ENCODE results near the gene CBY1.
A peak's percentile ranks its signal among the peaks of the same experiment; 100 is the strongest.

The CBY1 gene

GRCh38 chr22:38649841-38650522 lies 6.5 kb upstream of the CBY1 start:
- no peak for DNase-seq (ENCODE audit: low read depth, low spot score)
- no CpG with 5 or more reads among the region's 5 CpGs for WGBS (ENCODE audit: insufficient coverage, insufficient read length)
- Histone ChIP-seq H3K36me3 (ENCODE audit: control insufficient read depth, insufficient read depth, low read length) (no peaks in the 10 kb centered on the region), H3K4me1 (ENCODE audit: control insufficient read depth, insufficient read depth, low read length) (no peaks in the 10 kb centered on the region), H3K27me3 (ENCODE audit: control insufficient read depth, insufficient read depth, low read length) (no peaks in the 10 kb centered on the region), H3K9me3 (ENCODE audit: control insufficient read depth, insufficient read depth, low read length) (no peaks in the 10 kb centered on the region), H3K4me3 (ENCODE audit: low read length) (no peak overlapping the region), H3K27ac (ENCODE audit: low read length) (no peak overlapping the region)

- H3K4me1 ChIP-seq (ENCODE audit: control insufficient read depth, insufficient read depth, low read length): no peaks in the 10 kb centered on the region
- H3K4me3 ChIP-seq (ENCODE audit: low read length): no peak overlapping the region
- H3K36me3 ChIP-seq (ENCODE audit: control insufficient read depth, insufficient read depth, low read length): no peaks in the 10 kb centered on the region
- H3K27me3 ChIP-seq (ENCODE audit: control insufficient read depth, insufficient read depth, low read length): no peaks in the 10 kb centered on the region
- no peak overlapping the region for H3K27ac ChIP-seq (ENCODE audit: low read length)
- DNase-seq (ENCODE audit: low read depth, low spot score): no peak
- no peaks in the 10 kb centered on the region for H3K9me3 ChIP-seq (ENCODE audit: control insufficient read depth, insufficient read depth, low read length)
Measured at GRCh38 chr22:38652859-38653258, 3.6 kb upstream of the CBY1 start.

GRCh38 chr22:38653741-38654140 lies 2.7 kb upstream of the CBY1 start:
- H3K36me3 ChIP-seq (ENCODE audit: control insufficient read depth, insufficient read depth, low read length): no peaks in the 10 kb centered on the region
- no peaks in the 10 kb centered on the region for H3K27me3 ChIP-seq (ENCODE audit: control insufficient read depth, insufficient read depth, low read length)
- no CpG with 5 or more reads among the region's 8 CpGs for WGBS (ENCODE audit: insufficient coverage, insufficient read length)
- no peaks in the 10 kb centered on the region for H3K4me1 ChIP-seq (ENCODE audit: control insufficient read depth, insufficient read depth, low read length)
- no peak overlapping the region for H3K4me3 ChIP-seq (ENCODE audit: low read length)
- H3K27ac ChIP-seq (ENCODE audit: low read length): no peak overlapping the region
- H3K9me3 ChIP-seq (ENCODE audit: control insufficient read depth, insufficient read depth, low read length): no peaks in the 10 kb centered on the region
- no peak for DNase-seq (ENCODE audit: low read depth, low spot score)

- no peak for DNase-seq (ENCODE audit: low read depth, low spot score)
- Histone ChIP-seq H3K4me1 (ENCODE audit: control insufficient read depth, insufficient read depth, low read length) (no peaks in the 10 kb centered on the region), H3K4me3 (ENCODE audit: low read length) (peak overlapping the region; percentile 68), H3K9me3 (ENCODE audit: control insufficient read depth, insufficient read depth, low read length) (no peaks in the 10 kb centered on the region), H3K27ac (ENCODE audit: low read length) (no peak overlapping the region), H3K27me3 (ENCODE audit: control insufficient read depth, insufficient read depth, low read length) (no peaks in the 10 kb centered on the region), H3K36me3 (ENCODE audit: control insufficient read depth, insufficient read depth, low read length) (no peaks in the 10 kb centered on the region)
- no CpG with 5 or more reads among the region's 22 CpGs for WGBS (ENCODE audit: insufficient coverage, insufficient read length)
Measured at GRCh38 chr22:38655519-38656255, 751 bp upstream of the CBY1 start.

GRCh38 chr22:38657045-38657909 lies 839 bp downstream of the CBY1 start:
- H3K27ac ChIP-seq (ENCODE audit: low read length): no peak overlapping the region
- no peaks in the 10 kb centered on the region for H3K27me3 ChIP-seq (ENCODE audit: control insufficient read depth, insufficient read depth, low read length)
- DNase-seq (ENCODE audit: low read depth, low spot score): no peak
- WGBS (ENCODE audit: insufficient coverage, insufficient read length): no CpG with 5 or more reads among the region's 16 CpGs
- H3K36me3 ChIP-seq (ENCODE audit: control insufficient read depth, insufficient read depth, low read length): no peaks in the 10 kb centered on the region
- H3K9me3 ChIP-seq (ENCODE audit: control insufficient read depth, insufficient read depth, low read length): no peaks in the 10 kb centered on the region
- peak overlapping the region; percentile 68 for H3K4me3 ChIP-seq (ENCODE audit: low read length)
- H3K4me1 ChIP-seq (ENCODE audit: control insufficient read depth, insufficient read depth, low read length): no peaks in the 10 kb centered on the region

GRCh38 chr22:38674888-38675287 lies 18.4 kb downstream of the CBY1 start:
- Histone ChIP-seq H3K4me3 (ENCODE audit: low read length) (no peak overlapping the region), H3K9me3 (ENCODE audit: control insufficient read depth, insufficient read depth, low read length) (no peaks in the 10 kb centered on the region), H3K36me3 (ENCODE audit: control insufficient read depth, insufficient read depth, low read length) (peaks cover 3% of the 10 kb centered on the region; the same call in 1 of the 2 replicates), H3K4me1 (ENCODE audit: control insufficient read depth, insufficient read depth, low read length) (no peaks in the 10 kb centered on the region), H3K27ac (ENCODE audit: low read length) (no peak overlapping the region), H3K27me3 (ENCODE audit: control insufficient read depth, insufficient read depth, low read length) (no peaks in the 10 kb centered on the region)
- no CpG with 5 or more reads among the region's 5 CpGs for WGBS (ENCODE audit: insufficient coverage, insufficient read length)
- DNase-seq (ENCODE audit: low read depth, low spot score): no peak

GRCh38 chr22:38675833-38676232 lies 19.4 kb downstream of the CBY1 start:
- WGBS (ENCODE audit: insufficient coverage, insufficient read length): no CpG with 5 or more reads among the region's 3 CpGs
- no peak overlapping the region for H3K4me3 ChIP-seq (ENCODE audit: low read length)
- DNase-seq (ENCODE audit: low read depth, low spot score): no peak
- peaks cover 2% of the 10 kb centered on the region; the same call in 1 of the 2 replicates for H3K36me3 ChIP-seq (ENCODE audit: control insufficient read depth, insufficient read depth, low read length)
- H3K27me3 ChIP-seq (ENCODE audit: control insufficient read depth, insufficient read depth, low read length): no peaks in the 10 kb centered on the region
- no peaks in the 10 kb centered on the region for H3K4me1 ChIP-seq (ENCODE audit: control insufficient read depth, insufficient read depth, low read length)
- H3K27ac ChIP-seq (ENCODE audit: low read length): no peak overlapping the region
- H3K9me3 ChIP-seq (ENCODE audit: control insufficient read depth, insufficient read depth, low read length): no peaks in the 10 kb centered on the region

- DNase-seq (ENCODE audit: low read depth, low spot score): peak; percentile 80
- no peaks in the 10 kb centered on the region for H3K27me3 ChIP-seq (ENCODE audit: control insufficient read depth, insufficient read depth, low read length)
- WGBS (ENCODE audit: insufficient coverage, insufficient read length): no CpG with 5 or more reads among the region's 60 CpGs
- no peak within 1 kb of the TSS for H3K27ac ChIP-seq (ENCODE audit: low read length)
- peaks cover 13% of the 10 kb centered on the region; the same call in 1 of the 2 replicates for H3K36me3 ChIP-seq (ENCODE audit: control insufficient read depth, insufficient read depth, low read length)
- H3K4me3 ChIP-seq (ENCODE audit: low read length): peak within 1 kb of the TSS; percentile 100
- no peaks in the 10 kb centered on the region for H3K4me1 ChIP-seq (ENCODE audit: control insufficient read depth, insufficient read depth, low read length)
- no peaks in the 10 kb centered on the region for H3K9me3 ChIP-seq (ENCODE audit: control insufficient read depth, insufficient read depth, low read length)
Measured at GRCh38 chr22:38681582-38682335, 25.3 kb downstream of the CBY1 start, which contains the start of gene TOMM22. TSS of gene TOMM22 (plus strand) at chr22:38681957. CDS start at chr22:38681979, 22 bp downstream.

GRCh38 chr22:38684895-38685294 lies 28.5 kb downstream of the CBY1 start:
- Histone ChIP-seq H3K4me3 (ENCODE audit: low read length) (no peak overlapping the region), H3K27me3 (ENCODE audit: control insufficient read depth, insufficient read depth, low read length) (no peaks in the 10 kb centered on the region), H3K4me1 (ENCODE audit: control insufficient read depth, insufficient read depth, low read length) (no peaks in the 10 kb centered on the region), H3K36me3 (ENCODE audit: control insufficient read depth, insufficient read depth, low read length) (peaks cover 26% of the 10 kb centered on the region; the same call in 1 of the 2 replicates), H3K9me3 (ENCODE audit: control insufficient read depth, insufficient read depth, low read length) (no peaks in the 10 kb centered on the region), H3K27ac (ENCODE audit: low read length) (no peak overlapping the region)
- WGBS (ENCODE audit: insufficient coverage, insufficient read length): no CpG with 5 or more reads among the region's 9 CpGs
- DNase-seq (ENCODE audit: low read depth, low spot score): no peak

- Histone ChIP-seq H3K4me3 (ENCODE audit: low read length) (no peak overlapping the region), H3K9me3 (ENCODE audit: control insufficient read depth, insufficient read depth, low read length) (no peaks in the 10 kb centered on the region), H3K36me3 (ENCODE audit: control insufficient read depth, insufficient read depth, low read length) (peaks cover 26% of the 10 kb centered on the region; the same call in 1 of the 2 replicates), H3K27ac (ENCODE audit: low read length) (no peak overlapping the region), H3K27me3 (ENCODE audit: control insufficient read depth, insufficient read depth, low read length) (no peaks in the 10 kb centered on the region), H3K4me1 (ENCODE audit: control insufficient read depth, insufficient read depth, low read length) (no peaks in the 10 kb centered on the region)
- DNase-seq (ENCODE audit: low read depth, low spot score): no peak
- no CpG with 5 or more reads among the region's 1 CpG for WGBS (ENCODE audit: insufficient coverage, insufficient read length)
Measured at GRCh38 chr22:38685761-38686160, 29.3 kb downstream of the CBY1 start.
